Peyer's patch (tissue), 4 donors: ENCODE measurements around the gene GRB14. TPM values are rescaled to one million over a fixed set of nuclear protein-coding genes. Genes with fewer than 3 reads are reported as not detected.
"Not testable (repeated sequence)": the region's sequence is repeated elsewhere in the genome, so short reads cannot be mapped to it uniquely, and the experiment has no call there.

ENCODE experiments used
- DNase-seq, 3 donors: peaks; one replicate each; pipeline ENCODE4 v3.0.0-alpha.2; 2017 to 2019
- H3K27ac ChIP-seq, 4 donors: fragments of 200-600 bp; sonication (generic); one replicate each; pipeline ENCODE4 v1.5.1; 2016 to 2019
- H3K27me3 ChIP-seq, 2 donors: fragments of 200-600 bp; sonication (generic); one replicate each; pipeline ENCODE4 v1.5.1; 2019
- H3K36me3 ChIP-seq, 3 donors: fragments of 200-600 bp; sonication (generic); one replicate each; pipeline ENCODE4 v1.5.1; 2016 to 2019
- H3K4me1 ChIP-seq, 4 donors: fragments of 200-600 bp; sonication (generic); one replicate each; pipeline ENCODE4 v1.5.1; 2016 to 2019
- H3K4me3 ChIP-seq, 4 donors: fragments of 200-600 bp; sonication (generic); 1 replicate in 3 of 4; 2 replicates in 1 of 4; pipeline ENCODE4 v1.5.1; 2016 to 2019; ENCODE audit warnings: mild to moderate bottlenecking in 1 of 4
- H3K9me3 ChIP-seq, 4 donors: fragments of 200-600 bp; sonication (generic); one replicate each; pipeline ENCODE4 v1.5.1; 2016 to 2019; ENCODE audit warnings: mild to moderate bottlenecking in 1 of 4
- POLR2A ChIP-seq, 2 donors: fragments of 450-650 bp; IDR thresholded peaks; one replicate each; pipeline ENCODE4 v1.5.1; 2017; ENCODE audit warnings: antibody characterized with exemption in 2 of 2, mild to moderate bottlenecking in 2 of 2, moderate library complexity in 2 of 2
- total RNA-seq, 4 donors: library from RNA; depleted of rRNA; stranded (reverse); fragments of >200 nt; gene quantifications; one replicate each; pipeline ENCODE4 v1.1.0, GENCODE V29; 2016
- TF ChIP-seq, protein P1 (sequence below), 6 experiments: fragments of 450-650 bp in 4 of 6; fragments of 200-600 bp in 2 of 6; sonication (generic) in 1 of 6; IDR thresholded peaks; one replicate each; pipeline ENCODE4 v1.5.1; 2017 to 2019; ENCODE audit warnings: antibody characterized with exemption in 6 of 6, mild to moderate bottlenecking in 3 of 6, moderate library complexity in 1 of 6

GRB14 gene
- total RNA-seq, 4 donors from 2014 or later, result 1.1 to 3.1 (median 2.1) TPM

DNA sequence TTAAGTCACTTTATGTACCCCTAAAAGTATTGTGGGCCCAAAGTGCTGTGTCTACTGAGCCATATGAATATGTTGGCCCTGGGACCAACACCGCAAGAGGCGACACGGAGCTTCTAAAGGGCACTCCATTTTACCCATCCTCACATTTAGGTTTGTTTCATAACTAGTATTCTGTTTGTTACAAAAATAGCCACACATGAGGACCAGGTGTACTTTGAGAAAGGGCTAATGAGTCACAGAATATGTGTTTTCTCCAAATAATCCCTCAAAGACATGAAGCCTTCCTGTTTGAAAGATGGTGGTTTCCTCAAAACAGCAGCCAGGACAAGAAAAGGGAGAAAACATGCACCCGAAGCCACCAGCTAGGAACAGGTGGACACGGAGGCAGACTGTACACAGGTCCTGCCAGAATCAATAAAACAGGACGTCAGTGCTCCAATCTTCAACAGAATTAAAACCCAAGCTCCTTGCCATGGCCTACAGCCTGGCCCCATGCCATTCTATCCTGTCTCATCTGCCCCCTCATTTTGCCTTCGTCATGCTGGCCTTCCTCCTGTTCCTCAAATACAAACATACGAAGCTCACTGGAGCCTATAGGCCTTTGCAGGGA is 21.8 kb upstream of the GRB14 start:
- Histone ChIP-seq H3K27ac (no peak overlapping the region), H3K4me3 (no peak overlapping the region), H3K36me3 (no peaks in the 10 kb centered on the region), H3K27me3 (no peaks in the 10 kb centered on the region), H3K9me3 (no peaks in the 10 kb centered on the region), H3K4me1 (no peaks in the 10 kb centered on the region)
- no peak for DNase-seq
- TF ChIP-seq, protein P1, sequence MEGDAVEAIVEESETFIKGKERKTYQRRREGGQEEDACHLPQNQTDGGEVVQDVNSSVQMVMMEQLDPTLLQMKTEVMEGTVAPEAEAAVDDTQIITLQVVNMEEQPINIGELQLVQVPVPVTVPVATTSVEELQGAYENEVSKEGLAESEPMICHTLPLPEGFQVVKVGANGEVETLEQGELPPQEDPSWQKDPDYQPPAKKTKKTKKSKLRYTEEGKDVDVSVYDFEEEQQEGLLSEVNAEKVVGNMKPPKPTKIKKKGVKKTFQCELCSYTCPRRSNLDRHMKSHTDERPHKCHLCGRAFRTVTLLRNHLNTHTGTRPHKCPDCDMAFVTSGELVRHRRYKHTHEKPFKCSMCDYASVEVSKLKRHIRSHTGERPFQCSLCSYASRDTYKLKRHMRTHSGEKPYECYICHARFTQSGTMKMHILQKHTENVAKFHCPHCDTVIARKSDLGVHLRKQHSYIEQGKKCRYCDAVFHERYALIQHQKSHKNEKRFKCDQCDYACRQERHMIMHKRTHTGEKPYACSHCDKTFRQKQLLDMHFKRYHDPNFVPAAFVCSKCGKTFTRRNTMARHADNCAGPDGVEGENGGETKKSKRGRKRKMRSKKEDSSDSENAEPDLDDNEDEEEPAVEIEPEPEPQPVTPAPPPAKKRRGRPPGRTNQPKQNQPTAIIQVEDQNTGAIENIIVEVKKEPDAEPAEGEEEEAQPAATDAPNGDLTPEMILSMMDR (IDR thresholded peaks at IDR 0.05), result no peak
- no peak for TF ChIP-seq POLR2A (IDR thresholded peaks at IDR 0.05)

DNA sequence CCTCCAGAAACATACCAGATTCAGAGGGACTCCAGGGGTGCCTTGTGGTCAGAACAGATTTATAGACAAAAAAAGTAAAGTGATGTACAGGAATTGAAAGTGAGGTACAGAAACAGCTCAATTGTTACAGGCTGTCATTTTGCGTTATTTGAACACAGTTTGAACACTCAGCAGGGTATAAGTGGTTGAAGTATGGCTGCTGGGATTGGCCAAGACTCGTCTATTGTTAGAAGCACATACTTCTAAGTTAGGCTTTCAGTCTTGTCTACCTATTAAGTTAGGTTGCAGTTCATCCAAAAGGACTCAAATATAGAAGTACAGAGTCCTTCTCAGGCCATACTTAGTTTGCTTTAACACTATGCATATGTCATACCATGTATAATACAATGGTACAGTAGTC is 21.0 kb upstream of the GRB14 start:
- Histone ChIP-seq H3K27me3 (no peaks in the 10 kb centered on the region), H3K4me3 (no peak overlapping the region), H3K27ac (no peak overlapping the region), H3K9me3 (no peaks in the 10 kb centered on the region), H3K4me1 (no peaks in the 10 kb centered on the region), H3K36me3 (no peaks in the 10 kb centered on the region)
- TF ChIP-seq, protein P1 (IDR thresholded peaks at IDR 0.05), result no peak
- TF ChIP-seq POLR2A (IDR thresholded peaks at IDR 0.05), result no peak
- DNase-seq, result no peak

DNA sequence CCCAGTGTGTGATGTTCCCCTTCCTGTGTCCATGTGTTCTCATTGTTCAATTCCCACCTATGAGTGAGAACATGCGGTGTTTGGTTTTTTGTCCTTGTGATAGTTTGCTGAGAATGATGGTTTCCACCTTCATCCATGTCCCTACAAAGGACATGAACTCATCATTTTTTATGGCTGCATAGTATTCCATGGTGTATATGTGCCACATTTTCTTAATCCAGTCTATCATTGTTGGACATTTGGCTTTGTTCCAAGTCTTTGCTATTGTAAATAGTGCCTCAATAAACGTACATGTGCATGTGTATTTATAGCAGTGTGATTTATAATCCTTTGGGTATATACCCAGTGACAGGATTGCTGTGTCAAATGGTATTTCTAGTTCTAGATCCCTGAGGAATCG is 7.0 kb upstream of the GRB14 start:
- not testable (repeated sequence) for DNase-seq, H3K27me3 ChIP-seq, H3K27ac ChIP-seq, H3K9me3 ChIP-seq, H3K4me3 ChIP-seq, H3K36me3 ChIP-seq, H3K4me1 ChIP-seq

DNA sequence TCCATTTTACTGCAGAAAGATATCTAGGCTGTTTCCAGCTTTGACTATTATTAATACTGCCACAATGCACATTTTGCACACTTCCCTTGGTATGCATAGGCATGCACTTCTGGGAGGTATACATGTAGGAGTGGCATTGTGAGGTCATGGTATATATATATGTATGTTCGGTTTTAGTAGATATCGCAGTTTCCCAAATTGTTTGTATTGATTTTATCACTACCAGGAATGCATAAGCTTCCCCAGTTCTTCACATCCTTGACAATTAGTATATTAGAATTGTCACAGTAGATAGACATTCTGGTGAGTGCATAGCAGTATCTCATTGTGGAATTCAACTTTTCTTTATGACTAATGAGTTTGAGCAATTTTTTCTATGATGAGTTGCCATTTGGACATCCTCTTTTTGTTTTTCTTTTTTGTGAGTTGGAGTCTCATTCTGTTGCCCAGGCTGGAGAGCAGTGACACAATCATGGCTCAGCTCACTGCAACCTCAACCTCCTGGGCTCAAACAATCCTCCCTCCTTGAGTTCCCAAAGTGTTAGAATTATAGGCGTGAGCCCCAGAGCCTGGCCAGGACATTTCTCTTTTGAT is 4.2 kb upstream of the GRB14 start:
- Histone ChIP-seq H3K27me3 (no peaks in the 10 kb centered on the region), H3K27ac (no peak overlapping the region), H3K4me3 (no peak overlapping the region), H3K9me3 (no peaks in the 10 kb centered on the region), H3K4me1 (peaks cover 0 to 8% (median 0%) of the 10 kb centered on the region in 4 donors), H3K36me3 (no peaks in the 10 kb centered on the region)
- DNase-seq, result no peak
- TF ChIP-seq POLR2A (IDR thresholded peaks at IDR 0.05), result no peak
- TF ChIP-seq, protein P1 (IDR thresholded peaks at IDR 0.05), result no peak

DNA sequence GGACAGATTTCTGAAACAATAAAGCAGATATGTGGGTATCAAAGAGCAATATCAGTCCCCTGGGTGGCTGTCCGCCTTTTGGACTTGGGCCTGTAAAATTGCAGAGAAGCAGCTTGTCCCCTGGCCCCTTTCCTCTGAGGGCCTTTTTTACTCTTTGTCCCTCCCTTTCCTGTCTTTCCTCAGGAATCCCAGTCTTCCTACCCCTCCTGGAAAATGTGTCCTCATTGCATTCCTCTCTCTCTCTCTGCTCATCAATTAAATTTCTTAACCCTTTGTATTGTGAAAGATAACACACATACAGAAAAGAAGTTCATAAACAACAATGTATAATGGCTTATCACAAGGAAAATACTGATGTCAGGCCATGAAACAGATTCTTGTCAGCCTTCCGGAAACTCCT is 3.0 kb upstream of the GRB14 start:
- Histone ChIP-seq H3K36me3 (no peaks in the 10 kb centered on the region), H3K27me3 (no peaks in the 10 kb centered on the region), H3K9me3 (no peaks in the 10 kb centered on the region), H3K4me1 (peaks cover 0 to 8% (median 0%) of the 10 kb centered on the region in 4 donors), H3K27ac (no peak overlapping the region), H3K4me3 (no peak overlapping the region)
- TF ChIP-seq, protein P1 (IDR thresholded peaks at IDR 0.05), result no peak
- TF ChIP-seq POLR2A (IDR thresholded peaks at IDR 0.05), result no peak
- DNase-seq, result no peak

DNA sequence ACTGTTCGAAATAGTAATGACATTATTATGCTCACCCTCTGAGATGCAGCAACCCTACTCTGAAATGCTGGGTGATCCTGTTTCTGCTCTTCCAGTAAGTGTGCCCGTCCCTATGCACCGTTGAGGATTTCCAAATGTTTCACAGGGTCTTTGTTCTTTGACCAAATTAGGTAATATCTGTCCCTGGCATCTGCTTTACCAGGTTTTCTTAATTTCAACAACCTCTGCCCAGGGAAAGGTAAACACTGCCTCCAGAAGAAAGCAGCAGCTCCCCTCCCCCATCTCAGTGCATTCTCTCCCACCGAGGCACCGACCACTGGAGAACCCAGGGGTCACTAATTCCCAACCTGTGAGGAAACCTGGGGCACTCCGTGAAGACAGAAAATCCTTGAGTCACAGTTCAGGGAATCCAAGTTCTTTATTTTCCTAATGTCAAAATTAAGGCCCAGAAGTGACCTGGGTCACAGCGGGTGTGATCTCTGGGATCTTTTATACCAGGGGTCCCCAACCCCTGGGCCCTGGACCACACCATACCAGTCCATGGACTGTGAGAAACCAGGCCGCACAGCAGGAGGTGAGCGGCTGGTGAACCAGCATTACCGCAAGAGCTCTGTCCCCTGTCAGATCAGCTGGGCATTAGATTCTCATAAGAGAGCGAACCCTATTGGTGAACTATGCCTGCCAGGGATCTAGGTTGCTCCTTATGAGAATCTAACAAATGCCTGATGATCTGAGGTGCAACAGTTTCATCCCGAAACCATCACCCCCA is 1.2 kb upstream of the GRB14 start:
- H3K4me3 ChIP-seq, result no peak overlapping the region
- H3K27ac ChIP-seq, result no peak overlapping the region
- TF ChIP-seq POLR2A (IDR thresholded peaks at IDR 0.05), result no peak
- TF ChIP-seq, protein P1 (IDR thresholded peaks at IDR 0.05), result no peak
- no peaks in the 10 kb centered on the region for H3K36me3 ChIP-seq
- peaks cover 0 to 8% (median 0%) of the 10 kb centered on the region in 4 donors for H3K4me1 ChIP-seq
- no peaks in the 10 kb centered on the region for H3K9me3 ChIP-seq
- no peaks in the 10 kb centered on the region for H3K27me3 ChIP-seq
- no peak for DNase-seq
